ENCODE data around the gene MACROH2A1.
A peak's percentile ranks its signal among the peaks of the same experiment; 100 is the strongest.

Gene MACROH2A1

GRCh38 chr5:135353952-135354721 lies 44.9 kb downstream of the MACROH2A1 start:
- DNase-seq (ENCODE audit: low spot score) = peak; percentile 80

DNA sequence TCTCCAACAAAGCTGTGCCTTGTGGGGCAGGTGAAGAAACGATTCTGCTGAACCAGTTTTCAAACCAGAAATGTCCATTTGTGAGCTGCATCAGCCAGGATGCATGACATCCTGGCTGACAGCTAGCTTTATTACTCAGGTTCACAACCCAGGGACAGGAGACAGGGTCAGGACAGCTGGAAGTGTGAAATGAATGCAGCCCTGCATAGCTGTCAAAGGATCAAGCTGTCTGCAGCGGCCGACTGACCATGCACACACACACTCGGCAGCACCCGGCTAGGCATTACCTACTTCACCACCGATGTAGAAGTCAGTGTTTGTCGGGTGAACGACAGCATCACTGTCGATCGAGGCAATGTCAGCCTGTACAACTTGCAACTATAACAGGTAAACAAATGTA lies 48.5 kb downstream of the MACROH2A1 start:
- DNase-seq (ENCODE audit: low spot score) = no peak

DNA sequence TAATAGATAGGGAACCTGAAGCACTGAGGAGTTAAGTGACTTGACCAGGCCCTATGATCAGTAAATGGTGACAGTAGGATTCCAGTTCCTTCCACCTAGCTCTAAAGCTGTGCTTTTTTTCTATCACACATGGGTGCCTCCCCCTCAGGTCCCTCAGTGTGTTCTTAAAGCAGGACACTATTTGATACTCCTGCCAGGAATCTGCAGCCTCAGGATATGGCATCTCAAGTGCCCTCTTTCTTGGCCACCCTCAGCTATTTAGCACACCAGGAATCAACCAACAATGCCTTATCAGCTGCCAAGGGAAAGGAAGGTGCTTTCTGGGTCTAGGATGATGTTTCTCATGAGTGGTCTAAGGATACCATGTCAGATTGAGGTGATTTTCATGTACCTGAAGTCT lies 49.1 kb downstream of the MACROH2A1 start:
- no peak for DNase-seq (ENCODE audit: low spot score)

GRCh38 chr5:135349451-135349850 lies 49.6 kb downstream of the MACROH2A1 start:
- no peak for DNase-seq (ENCODE audit: low spot score)

DNA sequence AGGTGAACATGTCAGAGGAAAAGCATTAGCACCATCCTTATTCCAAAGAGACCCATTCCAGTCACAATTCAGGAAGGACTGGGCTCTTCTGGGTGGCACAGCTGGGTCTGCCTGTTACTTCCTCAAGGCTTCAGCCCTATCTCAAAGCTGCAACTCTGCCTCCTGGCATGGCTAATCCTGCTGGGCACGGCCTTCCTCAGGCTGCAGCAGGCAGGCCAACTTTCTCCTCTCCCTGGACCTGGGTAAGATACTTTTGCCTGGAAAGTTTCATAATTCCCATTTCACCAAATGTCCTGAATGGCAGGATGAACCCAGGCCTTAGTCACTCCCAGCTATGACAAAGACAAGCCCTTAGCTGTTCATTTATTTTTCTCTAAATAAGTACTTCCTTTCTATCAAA lies 50.1 kb downstream of the MACROH2A1 start:
- DNase-seq (ENCODE audit: low spot score) = no peak

GRCh38 chr5:135347392-135347791 lies 51.6 kb downstream of the MACROH2A1 start:
- no peak for DNase-seq (ENCODE audit: low spot score)

GRCh38 chr5:135345956-135346731 lies 52.9 kb downstream of the MACROH2A1 start:
- no peak for DNase-seq (ENCODE audit: low spot score)

DNA sequence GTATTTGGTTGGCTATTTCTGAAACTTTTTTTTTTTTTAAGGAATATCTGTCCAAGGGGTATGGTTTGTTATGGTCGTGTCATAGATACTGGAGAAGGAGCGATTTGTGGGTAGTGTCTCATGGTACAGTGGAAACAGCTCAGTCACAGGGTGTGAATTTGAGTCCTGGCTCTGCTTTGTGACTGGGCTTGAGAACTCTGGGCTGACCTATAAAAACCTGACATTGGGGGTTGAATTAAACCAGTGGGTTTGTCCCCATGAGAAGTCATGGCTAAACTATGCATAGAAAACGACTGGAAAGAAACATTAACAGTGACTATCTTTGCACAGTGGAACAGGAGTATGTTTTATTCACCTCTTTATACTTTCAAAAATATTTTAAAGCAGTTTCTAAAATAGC lies 54.7 kb downstream of the MACROH2A1 start:
- no peak for DNase-seq (ENCODE audit: low spot score)

GRCh38 chr5:135343413-135343812 lies 55.6 kb downstream of the MACROH2A1 start:
- no peak for DNase-seq (ENCODE audit: low spot score)

DNA sequence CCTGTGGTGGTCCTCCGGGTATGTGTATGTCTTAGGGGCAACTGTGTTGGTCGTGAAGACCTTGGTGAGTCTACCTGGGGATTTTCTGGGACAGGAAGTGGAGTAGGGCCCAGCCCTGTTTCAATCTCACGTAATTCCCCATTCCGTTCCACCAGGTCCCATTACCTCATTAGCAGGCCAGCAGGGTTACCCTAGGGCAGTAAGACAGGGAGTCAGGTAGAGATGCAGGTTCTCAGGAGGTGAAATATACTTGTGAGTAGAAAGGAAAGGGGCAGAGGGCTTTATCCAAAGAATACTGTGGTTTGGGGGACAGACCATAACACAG lies 56.5 kb downstream of the MACROH2A1 start:
- no peak for DNase-seq (ENCODE audit: low spot score)

GRCh38 chr5:135341696-135342550 lies 57.1 kb downstream of the MACROH2A1 start:
- no peak for DNase-seq (ENCODE audit: low spot score)

- DNase-seq (ENCODE audit: low spot score) = no peak
Observed at GRCh38 chr5:135341016-135341666, 57.9 kb downstream of the MACROH2A1 start.

DNA sequence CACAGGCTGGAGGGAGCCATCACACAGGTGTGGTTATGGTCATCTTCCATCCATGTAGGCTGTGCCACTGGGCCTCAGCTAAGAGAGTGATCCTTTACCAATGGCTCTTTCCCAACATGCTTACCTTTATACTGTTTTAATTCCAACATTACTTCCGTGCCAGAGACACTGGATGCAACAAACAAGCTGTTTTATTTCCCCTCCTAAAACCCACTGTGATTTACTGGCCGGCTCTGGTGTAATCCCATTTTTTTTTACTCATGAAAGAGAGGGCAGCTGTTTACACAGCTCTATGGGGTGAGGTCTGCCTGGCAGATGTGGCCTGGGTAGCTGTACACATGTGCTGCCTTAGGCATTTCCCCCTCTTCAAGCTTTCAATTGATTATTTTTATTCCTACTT lies 58.5 kb downstream of the MACROH2A1 start:
- no peak for DNase-seq (ENCODE audit: low spot score)

GRCh38 chr5:135339623-135340022 lies 59.4 kb downstream of the MACROH2A1 start:
- DNase-seq (ENCODE audit: low spot score) = no peak

DNA sequence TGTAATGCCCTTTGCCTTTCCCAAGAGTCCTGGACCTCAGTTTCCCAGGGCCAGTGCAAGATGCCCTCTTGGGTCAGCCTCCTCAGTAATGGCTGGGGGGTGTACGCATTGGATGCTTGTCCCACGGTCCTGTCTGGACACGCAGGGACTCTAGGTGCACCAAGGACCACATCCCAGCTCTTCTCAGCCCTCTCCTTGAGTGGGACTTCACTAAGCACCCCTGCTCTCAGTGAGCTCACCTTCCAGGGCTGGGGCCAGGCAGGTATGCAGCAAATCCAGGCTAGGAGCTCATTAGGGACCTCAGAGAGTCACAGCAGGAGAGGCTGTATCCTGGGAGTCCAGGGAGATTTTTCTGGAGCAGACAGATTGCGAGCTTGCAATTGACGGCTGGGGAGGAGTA lies 59.8 kb downstream of the MACROH2A1 start:
- DNase-seq (ENCODE audit: low spot score) = no peak

- no peak for DNase-seq (ENCODE audit: low spot score)
Observed at GRCh38 chr5:135337064-135337463, 62.0 kb downstream of the MACROH2A1 start.

GRCh38 chr5:135335031-135335828 lies 63.8 kb downstream of the MACROH2A1 start:
- DNase-seq (ENCODE audit: low spot score) = no peak

DNA sequence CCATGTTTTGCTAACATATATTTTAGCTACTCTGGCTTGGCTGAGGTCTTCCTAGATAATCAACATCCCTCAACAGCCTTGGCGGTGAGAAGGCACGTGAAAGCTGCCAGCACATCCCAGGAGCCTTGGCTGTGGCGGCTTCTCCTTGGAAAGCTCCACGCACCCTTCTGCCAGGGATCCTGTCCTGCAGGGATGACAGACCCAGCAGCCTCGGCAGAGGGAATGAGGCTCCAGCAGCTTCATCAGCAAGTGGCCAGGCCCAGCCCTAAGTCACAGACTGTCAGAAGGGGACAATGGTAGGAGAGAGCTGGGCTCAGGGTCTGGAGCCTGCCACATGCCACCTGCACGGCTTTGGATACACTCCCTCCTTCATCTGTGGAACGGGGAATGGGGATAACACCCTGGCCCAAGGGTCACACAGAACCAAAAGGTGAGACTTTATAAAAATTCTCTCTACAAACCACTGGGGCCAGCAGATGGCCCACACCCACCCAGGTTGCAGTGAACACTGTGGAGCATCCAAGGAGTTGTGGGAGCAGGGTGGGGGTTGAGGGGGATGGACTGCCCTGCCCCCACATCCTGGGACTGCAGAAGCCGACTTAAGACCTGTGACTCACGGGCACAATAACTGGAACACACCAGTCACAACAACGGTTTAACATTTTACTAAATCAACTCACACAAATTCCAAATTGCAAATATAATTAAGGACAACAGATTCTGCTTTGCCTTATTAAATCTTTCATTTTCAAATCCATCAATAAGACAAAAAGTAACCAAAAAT lies 65.1 kb downstream of the MACROH2A1 start:
- DNase-seq (ENCODE audit: low spot score) = peak; percentile 89

DNA sequence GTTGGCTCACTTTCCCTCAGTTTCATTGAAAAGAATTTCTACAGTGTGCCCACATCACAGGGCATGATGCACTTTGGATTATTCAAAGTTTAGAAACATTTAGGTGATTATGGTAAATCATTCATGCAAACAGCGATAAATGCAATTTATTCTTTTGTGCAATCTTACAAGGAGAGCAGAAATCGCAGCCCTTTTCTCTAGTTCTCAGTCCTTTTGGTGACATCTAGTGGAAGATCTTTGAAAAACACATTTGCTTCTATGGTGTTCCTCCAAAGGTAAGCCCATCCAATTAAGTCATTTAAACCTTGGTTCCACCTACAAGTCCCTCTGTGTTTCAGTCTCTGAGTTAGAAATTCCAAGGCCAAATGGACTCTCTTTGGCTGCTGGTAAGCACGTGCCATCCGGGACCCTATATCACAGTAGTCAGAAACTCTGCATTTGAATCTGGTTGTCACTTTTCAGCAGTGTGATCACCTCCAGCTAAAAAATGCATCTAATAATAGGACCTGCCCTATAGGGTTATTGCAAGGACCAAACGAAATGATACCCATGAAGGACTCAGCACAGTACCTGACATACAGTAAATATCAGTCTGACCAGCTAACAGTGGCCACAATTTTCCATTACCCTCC lies 66.4 kb downstream of the MACROH2A1 start:
- peak; percentile 83 for DNase-seq (ENCODE audit: low spot score)

GRCh38 chr5:135331612-135332011 lies 67.4 kb downstream of the MACROH2A1 start:
- DNase-seq (ENCODE audit: low spot score) = no peak

Data from cerebellar cortex (tissue), 1 donor.